AG09319 (cell line): ENCODE measurements around the gene CEACAM3.
"Not testable (repeated sequence)": the region's sequence is repeated elsewhere in the genome, so short reads cannot be mapped to it uniquely, and the experiment has no call there.

Source experiments
- DNase-seq: peaks from one replicate; pipeline ENCODE4 v3.0.0-alpha.2; 2010; ENCODE audit warnings: low read depth; ENCODE audit errors: extremely low read depth
- CTCF ChIP-seq: IDR thresholded peaks from 2 replicates; pipeline ENCODE4 v1.5.1; 2011; ENCODE audit warnings: low read depth, mild to moderate bottlenecking, inconsistent platforms, low read length, moderate library complexity

Gene CEACAM3

GRCh38 chr19:41758846-41759245, 37.5 kb upstream of the CEACAM3 start:
- no peak for DNase-seq
- TF ChIP-seq CTCF = no peak

GRCh38 chr19:41767115-41767514, 29.3 kb upstream of the CEACAM3 start:
- no peak for DNase-seq
- no peak for TF ChIP-seq CTCF

DNA sequence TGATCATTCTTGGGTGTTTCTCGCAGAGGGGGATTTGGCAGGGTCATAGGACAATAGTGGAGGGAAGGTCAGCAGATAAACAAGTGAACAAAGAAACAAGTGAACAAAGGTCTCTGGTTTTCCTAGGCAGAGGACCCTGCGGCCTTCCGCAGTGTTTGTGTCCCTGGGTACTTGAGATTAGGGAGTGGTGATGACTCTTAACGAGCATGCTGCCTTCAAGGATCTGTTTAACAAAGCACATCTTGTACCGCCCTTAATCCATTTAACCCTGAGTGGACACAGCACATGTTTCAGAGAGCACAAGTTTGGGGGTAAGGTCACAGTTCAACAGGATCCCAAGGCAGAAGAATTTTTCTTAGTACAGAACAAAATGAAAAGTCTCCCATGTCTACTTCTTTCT, 28.3 kb upstream of the CEACAM3 start:
- not testable (repeated sequence) for DNase-seq

- DNase-seq = no peak
- TF ChIP-seq CTCF = no peak
Observed at GRCh38 chr19:41769608-41770007, 26.8 kb upstream of the CEACAM3 start.

DNA sequence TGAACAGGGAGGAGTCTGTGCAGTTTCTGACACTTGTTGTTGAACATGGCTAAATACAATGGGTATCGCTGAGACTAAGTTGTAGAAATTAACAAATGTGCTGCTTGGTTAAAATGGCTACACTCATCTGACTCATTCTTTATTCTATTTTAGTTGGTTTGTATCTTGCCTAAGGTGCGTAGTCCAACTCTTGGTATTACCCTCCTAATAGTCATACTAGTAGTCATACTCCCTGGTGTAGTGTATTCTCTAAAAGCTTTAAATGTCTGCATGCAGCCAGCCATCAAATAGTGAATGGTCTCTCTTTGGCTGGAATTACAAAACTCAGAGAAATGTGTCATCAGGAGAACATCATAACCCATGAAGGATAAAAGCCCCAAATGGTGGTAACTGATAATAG, 25.0 kb upstream of the CEACAM3 start:
- TF ChIP-seq CTCF = no peak
- no peak for DNase-seq

GRCh38 chr19:41774515-41774980, 21.8 kb upstream of the CEACAM3 start:
- no peak for TF ChIP-seq CTCF
- no peak for DNase-seq

DNA sequence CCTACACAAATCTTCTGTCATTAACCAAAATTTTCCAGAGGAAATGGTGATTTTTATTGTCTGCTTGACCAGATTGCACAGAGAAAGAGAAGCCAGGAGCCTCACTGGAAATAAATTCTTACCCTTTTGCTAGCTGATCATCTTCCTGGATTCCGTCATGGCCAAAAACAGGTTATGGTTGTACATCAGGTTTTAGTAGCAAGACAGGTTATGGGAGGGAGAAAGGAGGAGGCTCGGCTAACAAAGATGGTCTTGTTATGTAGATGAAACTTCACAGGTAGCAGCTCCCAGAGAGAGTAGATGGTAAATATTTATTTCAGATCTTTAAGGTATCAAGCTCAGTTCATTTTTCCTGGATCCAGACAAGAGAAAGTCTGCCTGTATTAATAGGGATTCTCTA, 19.7 kb upstream of the CEACAM3 start:
- TF ChIP-seq CTCF = no peak
- DNase-seq = no peak

GRCh38 chr19:41783612-41784011, 12.8 kb upstream of the CEACAM3 start:
- no peak for TF ChIP-seq CTCF
- DNase-seq = no peak
